Ovary (tissue), 3 donors: Measurements from ENCODE around the gene A1BG.

ENCODE experiments used
- CTCF ChIP-seq, 3 donors: fragments of 450-650 bp in 2 of 3; fragments of 200-600 bp in 1 of 3; IDR thresholded peaks; one replicate each; pipeline versions ENCODE4 v1.5.1 to v1.8.0; 2016 to 2022; ENCODE audit warnings: antibody characterized with exemption in 3 of 3, mild to moderate bottlenecking in 1 of 3
- POLR2A ChIP-seq: fragments of 450-650 bp; IDR thresholded peaks from one replicate; pipeline ENCODE4 v1.6.1; 2017; ENCODE audit warnings: antibody characterized with exemption, mild to moderate bottlenecking, moderate library complexity
- donor health status: DM: no; HTN: no; CAD: no.

GRCh38 chr19:58345558-58345957 lies 7.7 kb downstream of the A1BG start:
- TF ChIP-seq POLR2A = no peak
- TF ChIP-seq CTCF (IDR thresholded peaks at IDR 0.05) = no peak
